ENCODE measurements around the gene NDUFS3. TPM values are rescaled to one million over a fixed set of nuclear protein-coding genes. Genes with fewer than 3 reads are reported as not detected.

NDUFS3 gene
- total RNA-seq, 1 experiment from 2014 or later: 119 TPM

- Histone ChIP-seq H3K9me3 (ENCODE audit: insufficient read depth, low read depth) (no peaks in the 10 kb centered on the region), H3F3A (ENCODE audit: insufficient read depth, low read depth) (peaks cover 7% of the 10 kb centered on the region; the same call in 1 of the 2 replicates), H3K27ac (no peak within 1 kb of the TSS), H2AFZ (no peak within 1 kb of the TSS), H3K9me2 (ENCODE audit: insufficient read depth) (no peaks in the 10 kb centered on the region), H3K79me2 (ENCODE audit: low read depth) (no peaks in the 10 kb centered on the region), H3K4me3 (no peak within 1 kb of the TSS), H3K36me3 (ENCODE audit: low read depth) (no peaks in the 10 kb centered on the region), H3K4me2 (no peak within 1 kb of the TSS), H3K27me3 (ENCODE audit: insufficient read depth, low read depth) (peaks cover 22% of the 10 kb centered on the region; the same call in 1 of the 2 replicates), H4K20me1 (ENCODE audit: insufficient read depth) (no peaks in the 10 kb centered on the region), H3K4me1 (replicated peaks; ENCODE audit: insufficient read depth) (no peaks in the 10 kb centered on the region)
- intact Hi-C loops (cut with micrococcal nuclease; ENCODE audit: unreplicated experiment): no loop called here
- no peak for DNase-seq
- BruUV-seq (replicated peaks): no TSS peak
- ChIA-PET POLR2A (ENCODE audit: unreplicated experiment) (interaction anchor here (0.6 kb wide), 1 partner anchor 154 kb away, joined by 3 read pairs; no protein-coding TSS in a partner anchor), CTCF (no interaction called here)
- TF ChIP-seq CTCF (conservative IDR thresholded peaks at IDR 0.05) (no peak), EZH2 (IDR thresholded peaks at IDR 0.05; ENCODE audit: low read depth) (no peak)
These were observed 15.3 kb downstream of the NDUFS3 start, which contains the start of gene C1QTNF4 for GRCh38 chr11:47593934-47594855. Gene C1QTNF4, minus strand, starts transcription at chr11:47594411. Its CDS starts 3,601 bp downstream, at chr11:47590810.

- ChIA-PET POLR2A (ENCODE audit: unreplicated experiment) (interaction anchor here (0.6 kb wide), 1 partner anchor 154 kb away, joined by 3 read pairs; no protein-coding TSS in a partner anchor), CTCF (no interaction called here)
- Histone ChIP-seq H3F3A (ENCODE audit: insufficient read depth, low read depth) (peaks cover 7% of the 10 kb centered on the region; the same call in 1 of the 2 replicates), H3K9me2 (ENCODE audit: insufficient read depth) (no peaks in the 10 kb centered on the region), H3K4me1 (replicated peaks; ENCODE audit: insufficient read depth) (no peaks in the 10 kb centered on the region), H2AFZ (no peak overlapping the region), H3K4me3 (no peak overlapping the region), H3K27me3 (ENCODE audit: insufficient read depth, low read depth) (peaks cover 22% of the 10 kb centered on the region; the same call in 1 of the 2 replicates), H3K9me3 (ENCODE audit: insufficient read depth, low read depth) (no peaks in the 10 kb centered on the region), H3K79me2 (ENCODE audit: low read depth) (no peaks in the 10 kb centered on the region), H4K20me1 (ENCODE audit: insufficient read depth) (no peaks in the 10 kb centered on the region), H3K36me3 (ENCODE audit: low read depth) (no peaks in the 10 kb centered on the region), H3K27ac (no peak overlapping the region), H3K4me2 (no peak overlapping the region)
- BruUV-seq (replicated peaks): no TSS peak
- TF ChIP-seq CTCF (conservative IDR thresholded peaks at IDR 0.05) (no peak), EZH2 (IDR thresholded peaks at IDR 0.05; ENCODE audit: low read depth) (no peak)
- DNase-seq: no peak
- intact Hi-C loops (cut with micrococcal nuclease; ENCODE audit: unreplicated experiment): no loop called here
These were observed 16.2 kb downstream of the NDUFS3 start for GRCh38 chr11:47595029-47595428.

GRCh38 chr11:47595967-47596366 lies 17.1 kb downstream of the NDUFS3 start:
- no peaks in the 10 kb centered on the region for H3K79me2 ChIP-seq (ENCODE audit: low read depth)
- intact Hi-C loops (cut with micrococcal nuclease; ENCODE audit: unreplicated experiment): no loop called here
- no peaks in the 10 kb centered on the region for H3K4me1 ChIP-seq (replicated peaks; ENCODE audit: insufficient read depth)
- no peaks in the 10 kb centered on the region for H4K20me1 ChIP-seq (ENCODE audit: insufficient read depth)
- CTCF ChIA-PET: no interaction called here
- TF ChIP-seq CTCF (conservative IDR thresholded peaks at IDR 0.05): no peak
- no peak for TF ChIP-seq EZH2 (IDR thresholded peaks at IDR 0.05; ENCODE audit: low read depth)
- H3K9me3 ChIP-seq (ENCODE audit: insufficient read depth, low read depth): no peaks in the 10 kb centered on the region
- DNase-seq: no peak
- H3K9me2 ChIP-seq (ENCODE audit: insufficient read depth): no peaks in the 10 kb centered on the region
- no peaks in the 10 kb centered on the region for H3K36me3 ChIP-seq (ENCODE audit: low read depth)
- no peak overlapping the region for H3K4me2 ChIP-seq
- peaks cover 22% of the 10 kb centered on the region; the same call in 1 of the 2 replicates for H3K27me3 ChIP-seq (ENCODE audit: insufficient read depth, low read depth)
- POLR2A ChIA-PET (ENCODE audit: unreplicated experiment): no interaction called here
- no peak overlapping the region for H3K27ac ChIP-seq
- no peak overlapping the region for H2AFZ ChIP-seq
- no peak overlapping the region for H3K4me3 ChIP-seq
- peaks cover 7% of the 10 kb centered on the region; the same call in 1 of the 2 replicates for H3F3A ChIP-seq (ENCODE audit: insufficient read depth, low read depth)
- no TSS peak for BruUV-seq (replicated peaks)
